NB4 (cell line): Measurements from ENCODE around the gene RASSF5.

Experiments
- DNase-seq: peaks from one replicate; pipeline ENCODE4 v3.0.0; 2010; ENCODE audit warnings: low read depth
- H3K4me3 ChIP-seq: one replicate; pipeline ENCODE4 v1.5.1; 2011; ENCODE audit warnings: mild to moderate bottlenecking, low read depth, low read length, moderate library complexity
- MAX ChIP-seq: IDR thresholded peaks from 2 replicates; pipeline ENCODE4 v1.6.1; 2011; ENCODE audit warnings: low read depth, low read length
- MYC ChIP-seq: IDR thresholded peaks from 2 replicates; pipeline ENCODE4 v1.6.1; 2011; ENCODE audit warnings: low read depth, low read length
- POLR2A ChIP-seq: IDR thresholded peaks from 2 replicates; pipeline ENCODE4 v1.6.1; 2011; ENCODE audit warnings: mild to moderate bottlenecking; ENCODE audit not compliant: insufficient read length; ENCODE audit errors: extremely low read depth
- TF ChIP-seq, protein P1 (sequence below): IDR thresholded peaks from one replicate; pipeline ENCODE4 v1.5.1; 2012; ENCODE audit warnings: low read depth, low read length

Gene RASSF5

DNA sequence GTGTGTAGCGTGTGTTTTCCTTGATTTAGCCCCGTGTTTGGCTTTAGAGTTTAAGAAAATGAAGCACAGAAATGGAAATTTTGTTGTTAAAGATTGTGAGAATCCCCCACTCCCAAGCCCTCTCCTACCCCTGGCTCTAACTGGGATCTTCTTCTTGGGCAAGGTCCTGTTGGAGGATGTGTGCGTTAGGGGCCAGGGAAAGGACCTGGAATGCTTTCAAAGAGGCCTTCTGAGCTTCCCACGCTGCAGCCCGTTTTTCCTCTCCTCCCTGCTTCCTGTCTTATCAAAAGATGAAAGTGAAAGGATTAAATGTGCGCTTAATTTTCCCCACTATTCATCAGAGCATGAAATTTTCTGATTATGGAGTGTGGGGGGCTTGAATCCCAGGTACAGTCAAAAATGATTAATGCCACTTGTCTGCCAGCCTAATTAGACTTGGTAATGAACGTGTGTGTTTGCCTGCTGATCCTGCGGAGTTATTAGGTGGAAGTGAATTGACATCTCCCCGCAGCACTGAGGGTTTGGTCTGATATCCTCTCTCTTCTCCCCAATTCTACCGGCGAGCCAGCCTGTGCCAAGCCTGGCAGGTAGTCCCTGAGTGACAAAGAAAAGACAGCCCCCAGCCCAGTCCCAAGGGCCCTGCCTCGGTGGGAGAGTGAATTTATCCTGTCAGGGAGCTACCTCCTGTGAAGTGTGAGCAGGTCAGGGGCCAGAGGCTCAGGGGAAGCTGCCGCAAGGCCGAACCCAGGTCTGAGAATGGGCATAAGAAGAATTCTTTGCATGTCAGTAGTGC, 4.9 kb downstream of the RASSF5 start:
- no peak overlapping the region for H3K4me3 ChIP-seq
- DNase-seq: no peak
- no peak for TF ChIP-seq POLR2A
- no peak for TF ChIP-seq MYC
- TF ChIP-seq, protein P1, sequence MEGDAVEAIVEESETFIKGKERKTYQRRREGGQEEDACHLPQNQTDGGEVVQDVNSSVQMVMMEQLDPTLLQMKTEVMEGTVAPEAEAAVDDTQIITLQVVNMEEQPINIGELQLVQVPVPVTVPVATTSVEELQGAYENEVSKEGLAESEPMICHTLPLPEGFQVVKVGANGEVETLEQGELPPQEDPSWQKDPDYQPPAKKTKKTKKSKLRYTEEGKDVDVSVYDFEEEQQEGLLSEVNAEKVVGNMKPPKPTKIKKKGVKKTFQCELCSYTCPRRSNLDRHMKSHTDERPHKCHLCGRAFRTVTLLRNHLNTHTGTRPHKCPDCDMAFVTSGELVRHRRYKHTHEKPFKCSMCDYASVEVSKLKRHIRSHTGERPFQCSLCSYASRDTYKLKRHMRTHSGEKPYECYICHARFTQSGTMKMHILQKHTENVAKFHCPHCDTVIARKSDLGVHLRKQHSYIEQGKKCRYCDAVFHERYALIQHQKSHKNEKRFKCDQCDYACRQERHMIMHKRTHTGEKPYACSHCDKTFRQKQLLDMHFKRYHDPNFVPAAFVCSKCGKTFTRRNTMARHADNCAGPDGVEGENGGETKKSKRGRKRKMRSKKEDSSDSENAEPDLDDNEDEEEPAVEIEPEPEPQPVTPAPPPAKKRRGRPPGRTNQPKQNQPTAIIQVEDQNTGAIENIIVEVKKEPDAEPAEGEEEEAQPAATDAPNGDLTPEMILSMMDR: no peak
- TF ChIP-seq MAX: no peak

DNA sequence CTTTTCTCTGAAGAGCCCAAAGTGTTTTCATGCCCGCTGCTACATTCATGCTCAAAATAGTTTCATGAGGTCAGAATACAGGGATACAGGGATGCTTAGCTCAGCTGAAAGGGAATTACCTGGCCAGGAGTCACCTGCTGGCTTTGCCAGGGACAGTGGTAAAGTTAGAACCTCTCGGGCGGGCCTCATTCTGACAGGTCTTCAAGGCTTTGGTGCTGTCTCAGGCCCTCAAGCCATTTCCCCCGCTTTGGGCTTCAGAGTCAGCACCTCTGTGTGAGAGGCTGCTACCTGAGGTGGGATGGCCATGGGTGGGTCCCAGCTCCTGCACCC, 5.5 kb downstream of the RASSF5 start:
- DNase-seq: no peak
- no peak overlapping the region for H3K4me3 ChIP-seq
- TF ChIP-seq MAX (no peak), MYC (no peak), POLR2A (no peak)
- TF ChIP-seq, protein P1: no peak

DNA sequence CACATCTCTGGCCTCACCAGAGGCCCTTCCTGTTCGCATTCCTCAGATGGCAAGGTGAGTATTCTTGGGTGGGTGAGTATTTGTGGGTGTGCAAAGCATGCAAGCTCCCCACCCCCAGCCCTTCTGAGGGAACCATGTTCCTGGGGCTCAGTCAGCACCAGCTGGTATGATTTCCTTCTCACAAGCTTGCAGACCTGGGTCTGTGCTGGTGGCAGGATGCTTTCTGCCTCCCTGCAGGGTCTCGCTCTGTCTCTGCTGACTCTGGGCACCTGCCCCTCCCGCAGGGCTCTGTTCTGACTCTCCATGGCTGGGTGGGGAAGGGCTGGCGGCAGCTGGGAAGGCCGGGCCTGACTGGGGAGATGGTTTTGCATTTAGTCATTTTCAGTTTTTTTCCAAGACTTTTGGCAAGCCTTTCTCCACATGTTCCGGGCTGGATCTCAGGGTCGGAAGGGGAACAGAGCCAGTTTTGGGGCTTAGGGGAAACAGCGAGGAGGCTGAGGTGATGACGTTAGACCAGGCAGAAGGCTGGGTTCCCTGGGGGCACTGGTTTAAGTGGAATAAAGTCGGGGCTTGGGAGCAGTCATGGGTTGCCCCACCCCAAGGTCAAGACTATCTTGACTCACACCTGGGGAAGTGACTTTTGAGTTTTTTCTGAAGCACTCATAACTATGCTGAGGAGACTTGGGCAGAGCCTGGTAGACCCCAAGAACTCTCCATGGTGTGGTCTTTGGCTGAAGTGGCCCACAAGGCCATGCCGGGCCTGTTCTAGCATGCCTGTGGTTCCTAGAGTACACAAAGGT, 6.2 kb downstream of the RASSF5 start:
- TF ChIP-seq MYC (no peak), POLR2A (no peak), MAX (no peak)
- TF ChIP-seq, protein P1: no peak
- H3K4me3 ChIP-seq: no peak overlapping the region
- DNase-seq: no peak

GRCh38 chr1:206514813-206515387, 7.6 kb downstream of the RASSF5 start:
- no peak overlapping the region for H3K4me3 ChIP-seq
- no peak for TF ChIP-seq POLR2A
- TF ChIP-seq MYC: no peak
- TF ChIP-seq, protein P1: no peak
- no peak for TF ChIP-seq MAX
- no peak for DNase-seq

GRCh38 chr1:206516728-206516990, 9.3 kb downstream of the RASSF5 start:
- no peak overlapping the region for H3K4me3 ChIP-seq
- TF ChIP-seq MAX: no peak
- no peak for TF ChIP-seq POLR2A
- TF ChIP-seq, protein P1: no peak
- no peak for TF ChIP-seq MYC
- no peak for DNase-seq
